Raji (cell line): Measurements from ENCODE around the gene UBA6.

Experiments
- POLR2A ChIP-seq: IDR thresholded peaks from 2 replicates; pipeline ENCODE4 v1.6.1; 2011; ENCODE audit warnings: low read depth, low read length, control low read depth; ENCODE audit not compliant: insufficient read depth

The UBA6 gene

GRCh38 chr4:67700738-67701516 is at the start of gene UBA6:
UBA6 (minus strand) TSS chr4:67701155; CDS start chr4:67701119, 36 bp downstream.
- peak; percentile 92 for TF ChIP-seq POLR2A

GRCh38 chr4:67750691-67751090 is 49.7 kb upstream of the UBA6 start:
- TF ChIP-seq POLR2A: no peak

GRCh38 chr4:67749286-67749685 is 48.3 kb upstream of the UBA6 start:
- TF ChIP-seq POLR2A: no peak

GRCh38 chr4:67746797-67747495 is 46.0 kb upstream of the UBA6 start:
- TF ChIP-seq POLR2A: no peak

GRCh38 chr4:67744561-67745283 is 43.8 kb upstream of the UBA6 start:
- no peak for TF ChIP-seq POLR2A

- TF ChIP-seq POLR2A: no peak
Observed at GRCh38 chr4:67743194-67743593, 42.2 kb upstream of the UBA6 start.

- TF ChIP-seq POLR2A: no peak
Observed at GRCh38 chr4:67736262-67736661, 35.3 kb upstream of the UBA6 start.

GRCh38 chr4:67735325-67735724 is 34.4 kb upstream of the UBA6 start:
- TF ChIP-seq POLR2A: no peak

- TF ChIP-seq POLR2A: no peak
Observed at GRCh38 chr4:67727124-67727850, 26.3 kb upstream of the UBA6 start.

GRCh38 chr4:67725981-67726380 is 25.0 kb upstream of the UBA6 start:
- no peak for TF ChIP-seq POLR2A

- TF ChIP-seq POLR2A: no peak
Observed at GRCh38 chr4:67725132-67725531, 24.2 kb upstream of the UBA6 start.

GRCh38 chr4:67723949-67724348 is 23.0 kb upstream of the UBA6 start:
- no peak for TF ChIP-seq POLR2A

GRCh38 chr4:67723341-67723740 is 22.4 kb upstream of the UBA6 start:
- no peak for TF ChIP-seq POLR2A

GRCh38 chr4:67721770-67722597 is 21.0 kb upstream of the UBA6 start:
- no peak for TF ChIP-seq POLR2A

GRCh38 chr4:67721315-67721769 is 20.4 kb upstream of the UBA6 start:
- TF ChIP-seq POLR2A: no peak
